ENCODE results near the gene SPEF1.

- TF ChIP-seq CTCF (IDR thresholded peaks at IDR 0.05; ENCODE audit: poor library complexity) = no peak
- TF ChIP-seq EZH2 (IDR thresholded peaks at IDR 0.05; ENCODE audit: borderline replicate concordance) = no peak
- TF ChIP-seq EZH2phosphoT487 (IDR thresholded peaks at IDR 0.05; ENCODE audit: low read depth, severe bottlenecking, unreplicated experiment) = no peak
Observed at GRCh38 chr20:3819411-3820047, 38.3 kb upstream of the SPEF1 start.
